HG02981 (cell line): ENCODE measurements around the gene MED27.

ENCODE experiments used
- ATAC-seq: cut with Tn5 transposase; IDR thresholded peaks from one replicate; pipeline ENCODE4 v1.9.1; 2021; ENCODE audit warnings: mild to moderate bottlenecking, moderate library complexity; ENCODE audit not compliant: unreplicated experiment

MED27 gene

DNA sequence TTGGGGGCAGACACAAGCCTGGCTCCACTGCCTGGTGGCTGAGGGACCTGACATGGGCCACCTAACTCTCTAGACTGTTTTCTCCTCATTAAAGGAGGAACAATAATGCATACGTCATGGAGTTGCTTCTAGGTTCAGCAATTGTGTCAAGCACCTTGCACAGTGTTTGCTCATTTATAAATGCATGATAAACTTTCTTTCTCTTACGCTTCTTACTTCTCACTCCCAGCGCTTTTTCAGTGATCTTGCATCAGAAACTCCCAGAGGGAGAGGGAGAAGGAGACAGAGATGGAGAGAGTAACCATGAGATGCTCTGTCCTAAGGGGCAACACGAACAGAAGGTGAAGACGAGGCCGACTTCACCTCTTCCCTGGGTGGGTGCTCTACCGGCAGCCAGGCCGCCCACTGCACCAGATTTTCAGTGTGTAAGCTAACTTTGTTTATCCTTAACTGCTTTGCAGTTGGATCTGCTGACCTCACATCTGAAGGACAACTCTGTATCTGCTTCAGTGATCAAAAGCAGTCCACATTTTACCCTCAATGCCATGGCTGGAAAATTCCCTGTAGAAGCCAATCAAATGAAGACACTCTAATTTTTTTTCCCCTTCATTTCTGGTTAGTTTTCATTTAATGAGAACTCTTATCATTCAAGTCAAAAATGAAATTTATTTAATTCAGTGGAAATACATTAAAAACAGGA, 35.3 kb downstream of the MED27 start:
- no peak for ATAC-seq

GRCh38 chr9:132043708-132044107, 36.0 kb downstream of the MED27 start:
- no peak for ATAC-seq

- no peak for ATAC-seq
Observed at GRCh38 chr9:132042324-132042723, 37.3 kb downstream of the MED27 start.

DNA sequence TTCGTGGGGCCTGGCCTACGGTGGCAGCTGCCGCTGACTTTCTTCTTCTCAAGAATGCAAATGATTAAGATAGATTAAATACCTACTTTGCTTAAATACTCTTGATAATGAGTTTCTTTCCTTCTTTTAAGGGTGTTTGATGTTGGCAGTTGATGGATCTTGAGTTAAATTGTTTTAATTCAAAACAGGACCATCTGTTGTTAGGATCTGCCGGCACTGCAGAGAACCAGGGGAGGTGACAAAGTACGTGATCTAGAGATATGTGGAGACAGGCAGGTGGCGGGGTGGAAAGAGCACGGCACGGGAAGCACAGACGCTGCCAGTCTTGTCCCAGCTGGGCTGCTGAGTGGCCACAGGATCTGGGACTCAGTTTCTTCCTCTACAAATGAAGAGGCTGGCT, 37.9 kb downstream of the MED27 start:
- ATAC-seq = no peak

DNA sequence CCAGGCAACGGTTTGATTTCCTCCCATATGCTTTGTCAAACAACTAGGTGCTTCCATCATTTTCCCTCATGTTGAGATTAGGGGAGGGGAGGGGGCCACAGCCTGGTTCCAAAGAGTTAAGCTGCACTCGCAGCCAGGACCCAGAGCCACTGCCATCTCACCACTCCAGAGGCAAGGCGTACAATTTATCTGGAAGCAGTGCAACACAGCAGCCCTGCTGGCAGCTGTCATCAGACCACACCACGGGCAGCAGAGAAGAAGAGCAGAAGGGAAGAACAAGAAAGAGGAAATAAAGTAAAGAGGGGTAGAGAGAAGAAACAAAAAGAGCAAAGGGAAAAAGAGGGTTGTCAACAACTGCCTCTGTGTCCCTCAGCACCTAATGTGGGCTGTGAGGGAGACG, 38.9 kb downstream of the MED27 start:
- ATAC-seq = no peak

- ATAC-seq = no peak
Observed at GRCh38 chr9:132040246-132040645, 39.4 kb downstream of the MED27 start.

GRCh38 chr9:132039284-132039683, 40.4 kb downstream of the MED27 start:
- no peak for ATAC-seq

- no peak for ATAC-seq
Observed at GRCh38 chr9:132037458-132037857, 42.2 kb downstream of the MED27 start.

GRCh38 chr9:132036521-132036920, 43.1 kb downstream of the MED27 start:
- no peak for ATAC-seq

DNA sequence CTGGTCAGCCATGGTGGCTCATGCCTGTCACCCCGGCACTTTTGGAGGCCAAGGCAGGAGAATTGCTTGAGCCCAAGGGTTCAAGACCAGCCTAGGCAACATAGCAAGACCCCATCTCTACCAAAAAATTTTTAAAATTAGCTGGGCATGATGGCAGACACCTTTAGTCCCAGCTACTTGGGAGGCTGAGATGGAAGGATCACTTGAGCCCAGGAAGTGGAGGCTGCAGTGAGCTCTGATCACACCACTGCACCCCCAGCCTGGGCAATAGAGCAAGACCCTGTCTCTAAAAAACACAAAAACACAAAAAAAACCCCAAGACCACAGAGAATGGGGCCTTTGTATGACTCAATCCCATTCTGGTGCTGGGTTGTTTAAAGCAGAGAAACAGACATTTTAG, 44.0 kb downstream of the MED27 start:
- ATAC-seq = no peak

DNA sequence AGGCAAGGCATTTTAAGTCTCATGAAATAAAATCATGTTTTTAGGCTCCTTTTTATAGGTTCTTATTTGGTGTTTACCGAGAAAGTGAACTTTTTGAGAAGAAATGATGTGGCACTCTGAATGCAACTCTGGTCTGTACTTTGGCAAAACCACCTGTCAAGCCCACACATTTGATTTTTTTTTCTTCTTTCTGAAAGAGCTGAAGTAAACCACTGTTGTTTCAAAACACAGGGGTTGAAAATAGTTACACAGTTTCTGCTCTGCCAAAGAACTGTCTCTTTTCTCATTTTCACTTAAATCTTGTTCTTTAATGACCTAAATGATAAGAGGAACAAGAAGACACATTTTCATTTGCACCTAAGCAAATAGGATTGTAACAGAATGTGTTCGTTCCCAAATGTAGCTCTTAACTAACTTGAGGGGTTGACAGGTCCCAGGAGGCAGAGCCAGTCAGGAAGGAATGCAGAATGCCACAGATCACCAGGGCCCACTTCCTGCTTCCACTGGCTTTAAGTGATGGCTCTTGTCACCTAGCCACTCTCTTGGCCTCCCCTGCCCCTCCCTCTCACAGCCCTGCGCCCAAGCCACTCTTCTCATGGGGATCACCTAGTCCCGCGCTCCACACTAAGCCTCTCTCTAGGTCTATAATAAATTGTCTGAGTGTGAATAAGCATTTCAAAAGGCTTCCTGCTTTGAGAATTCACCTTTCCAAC, 47.3 kb downstream of the MED27 start:
- ATAC-seq = no peak

- ATAC-seq = no peak
Observed at GRCh38 chr9:132031467-132032237, 48.0 kb downstream of the MED27 start.

GRCh38 chr9:132030626-132031325, 48.9 kb downstream of the MED27 start:
- no peak for ATAC-seq

GRCh38 chr9:132027752-132028663, 51.7 kb downstream of the MED27 start:
- no peak for ATAC-seq

DNA sequence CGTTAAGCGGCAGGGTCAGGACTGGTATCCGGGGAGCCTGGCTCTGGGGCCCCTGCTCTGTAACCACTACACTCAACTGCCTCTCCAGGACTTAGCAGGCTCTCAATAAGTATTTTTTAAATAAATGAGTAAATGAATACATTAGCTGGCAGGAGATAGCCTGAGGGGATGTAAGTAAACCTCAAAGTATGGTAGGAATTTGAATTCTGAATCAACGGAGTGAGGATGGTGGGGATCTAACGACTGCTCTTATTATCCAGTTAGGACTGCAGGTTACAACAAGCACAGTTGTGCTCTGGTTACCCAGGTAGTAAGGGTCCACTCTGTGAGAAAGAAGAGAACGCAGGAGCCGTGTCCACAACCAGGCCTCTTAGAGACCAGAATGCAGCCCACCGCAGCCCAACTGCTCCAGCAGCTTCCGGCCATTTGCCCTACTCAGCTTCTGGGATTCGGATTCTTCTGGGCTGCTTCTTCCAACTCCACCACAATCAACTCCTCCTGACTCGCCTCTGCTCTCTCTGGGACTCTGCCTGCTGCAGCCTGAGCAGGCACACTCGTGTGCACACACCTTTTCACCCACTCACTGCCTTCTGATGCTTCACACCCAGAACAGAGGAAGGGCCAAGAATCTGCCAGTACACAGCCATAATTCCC, 52.6 kb downstream of the MED27 start:
- ATAC-seq = no peak

- no peak for ATAC-seq
Observed at GRCh38 chr9:132025766-132026165, 53.9 kb downstream of the MED27 start.

- no peak for ATAC-seq
Observed at GRCh38 chr9:132024589-132024988, 55.1 kb downstream of the MED27 start.

- ATAC-seq = no peak
Observed at GRCh38 chr9:132023419-132024180, 56.1 kb downstream of the MED27 start.
